KMS-11 (cell line): ENCODE data around the gene PPP1R9A.
A peak's percentile ranks its signal among the peaks of the same experiment; 100 is the strongest.

Experiments used
- H2AFZ ChIP-seq: fragments of 200-600 bp; sonication (generic); 2 replicates; pipeline ENCODE4 v1.6.1; 2016; ENCODE audit warnings: antibody characterized with exemption, mixed run types, low read depth
- H3K27ac ChIP-seq: fragments of 200-600 bp; sonication (generic); 2 replicates; pipeline ENCODE4 v1.6.1; 2016; ENCODE audit warnings: mild to moderate bottlenecking, mixed run types
- H3K27me3 ChIP-seq: fragments of 200-600 bp; sonication (generic); 2 replicates; pipeline ENCODE4 v1.6.1; 2017; ENCODE audit warnings: mild to moderate bottlenecking, low read depth, mixed run types, moderate library complexity; ENCODE audit not compliant: insufficient read depth
- H3K36me3 ChIP-seq: fragments of 200-600 bp; sonication (generic); 2 replicates; pipeline ENCODE4 v1.6.1; 2017; ENCODE audit warnings: mild to moderate bottlenecking, mixed run types; ENCODE audit not compliant: insufficient read depth
- H3K4me1 ChIP-seq: fragments of 200-600 bp; sonication (generic); 2 replicates; pipeline ENCODE4 v1.6.1; 2016; ENCODE audit warnings: mild to moderate bottlenecking, low read depth, mixed run types; ENCODE audit not compliant: poor library complexity, severe bottlenecking
- H3K4me2 ChIP-seq: fragments of 200-600 bp; sonication (generic); 2 replicates; pipeline ENCODE4 v1.7.0; 2016; ENCODE audit warnings: mild to moderate bottlenecking, mixed run types
- H3K4me3 ChIP-seq: fragments of 200-600 bp; sonication (generic); IDR thresholded peaks from 2 replicates; pipeline ENCODE4 v1.6.1; 2017; ENCODE audit warnings: low read depth, low read length, mixed read lengths; ENCODE audit not compliant: insufficient read depth
- H3K79me2 ChIP-seq: fragments of 200-600 bp; sonication (generic); 2 replicates; pipeline ENCODE4 v1.6.1; 2016; ENCODE audit warnings: low read depth, mixed run types; ENCODE audit not compliant: insufficient read depth
- H3K9ac ChIP-seq: fragments of 200-600 bp; sonication (generic); 2 replicates; pipeline ENCODE4 v1.6.1; 2016; ENCODE audit warnings: mild to moderate bottlenecking, mixed run types
- H4K20me1 ChIP-seq: fragments of 200-600 bp; sonication (generic); 2 replicates; pipeline ENCODE4 v1.6.1; 2016; ENCODE audit warnings: mild to moderate bottlenecking, mixed run types; ENCODE audit not compliant: insufficient read depth
- CTCF ChIP-seq: fragments of 200-600 bp; sonication (generic); conservative IDR thresholded peaks from 2 replicates; pipeline ENCODE4 v1.6.1; 2017; ENCODE audit warnings: low read depth, mild to moderate bottlenecking, antibody characterized with exemption, low read length, moderate library complexity, mixed read lengths

Gene PPP1R9A

DNA sequence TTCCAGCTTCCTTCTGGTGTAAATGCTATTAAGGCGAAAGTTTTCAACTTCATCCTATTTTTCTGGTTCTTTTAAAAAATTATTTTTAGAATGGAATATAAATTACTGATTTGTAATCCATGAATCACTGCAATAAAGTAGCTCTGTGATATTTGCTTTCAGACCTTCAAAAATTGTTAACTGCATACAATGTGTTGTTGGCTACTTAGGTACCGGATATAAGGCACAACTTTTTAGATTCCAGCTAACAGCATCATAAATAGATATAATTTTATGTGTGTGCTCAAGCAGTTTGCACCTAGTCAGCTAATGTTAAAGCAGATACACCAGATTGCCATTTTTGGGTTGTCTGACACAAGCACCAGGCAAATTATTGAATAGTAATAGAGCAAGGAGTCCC, 358.2 kb downstream of the PPP1R9A start:
- Histone ChIP-seq H3K36me3 (no peaks in the 10 kb centered on the region), H2AFZ (no peak overlapping the region), H3K4me3 (no peak overlapping the region), H3K27ac (no peak overlapping the region), H3K27me3 (no peaks in the 10 kb centered on the region), H3K9ac (no peak overlapping the region), H4K20me1 (no peaks in the 10 kb centered on the region), H3K4me2 (no peak overlapping the region), H3K4me1 (no peaks in the 10 kb centered on the region), H3K79me2 (no peaks in the 10 kb centered on the region)
- no peak for TF ChIP-seq CTCF

GRCh38 chr7:95267754-95268153, 360.4 kb downstream of the PPP1R9A start:
- Histone ChIP-seq H3K79me2 (no peaks in the 10 kb centered on the region), H3K27me3 (no peaks in the 10 kb centered on the region), H2AFZ (no peak overlapping the region)

DNA sequence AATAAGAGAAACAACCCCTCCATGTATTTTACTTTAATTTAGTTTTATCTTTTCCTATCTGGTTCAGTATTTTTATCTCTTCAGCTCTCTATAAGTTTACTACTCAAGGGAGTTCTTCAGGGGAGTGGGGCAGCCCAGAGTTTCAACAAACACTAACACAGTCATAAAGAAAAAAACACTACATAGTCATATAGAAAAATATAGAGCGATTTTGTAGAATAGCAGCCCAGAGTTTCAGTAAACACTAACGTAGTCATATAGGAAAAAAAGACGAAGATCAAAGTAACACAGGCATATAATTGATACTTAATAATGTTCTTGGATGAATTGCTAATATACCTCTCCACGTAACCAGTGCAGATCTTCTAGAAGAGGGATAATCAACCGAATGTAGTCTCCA, 362.2 kb downstream of the PPP1R9A start:
- Histone ChIP-seq H3K9ac (no peak overlapping the region), H3K4me3 (no peak overlapping the region), H4K20me1 (no peaks in the 10 kb centered on the region), H3K79me2 (no peaks in the 10 kb centered on the region), H3K36me3 (no peaks in the 10 kb centered on the region), H3K27ac (no peak overlapping the region), H3K27me3 (no peaks in the 10 kb centered on the region), H3K4me1 (no peaks in the 10 kb centered on the region), H2AFZ (no peak overlapping the region), H3K4me2 (no peak overlapping the region)
- no peak for TF ChIP-seq CTCF

More at GRCh38 chr7:95267754-95268153, 360.4 kb downstream of the PPP1R9A start:
- Histone ChIP-seq H3K9ac (no peak overlapping the region), H3K4me3 (no peak overlapping the region), H3K36me3 (no peaks in the 10 kb centered on the region), H4K20me1 (no peaks in the 10 kb centered on the region), H3K4me2 (no peak overlapping the region), H3K27ac (no peak overlapping the region), H3K4me1 (no peaks in the 10 kb centered on the region)
- no peak for TF ChIP-seq CTCF

- H4K20me1 ChIP-seq = no peaks in the 10 kb centered on the region
- H3K4me2 ChIP-seq = peak overlapping the region; percentile 45
- TF ChIP-seq CTCF = no peak
- peaks cover 25% of the 10 kb centered on the region for H3K4me1 ChIP-seq
- H3K4me3 ChIP-seq = no peak overlapping the region
- no peaks in the 10 kb centered on the region for H3K79me2 ChIP-seq
- no peak overlapping the region for H3K9ac ChIP-seq
- no peaks in the 10 kb centered on the region for H3K27me3 ChIP-seq
- H3K36me3 ChIP-seq = no peaks in the 10 kb centered on the region
- peak overlapping the region; percentile 24; the same call in 1 of the 2 replicates for H3K27ac ChIP-seq
- H2AFZ ChIP-seq = no peak overlapping the region
Measured at GRCh38 chr7:95276114-95276513, 368.7 kb downstream of the PPP1R9A start.

- Histone ChIP-seq H3K79me2 (no peaks in the 10 kb centered on the region), H3K9ac (no peak overlapping the region), H3K4me2 (no peak overlapping the region), H3K4me1 (peaks cover 25% of the 10 kb centered on the region), H3K36me3 (no peaks in the 10 kb centered on the region), H2AFZ (no peak overlapping the region), H4K20me1 (no peaks in the 10 kb centered on the region), H3K27me3 (no peaks in the 10 kb centered on the region), H3K27ac (no peak overlapping the region), H3K4me3 (no peak overlapping the region)
- no peak for TF ChIP-seq CTCF
Measured at GRCh38 chr7:95279417-95279816, 372.0 kb downstream of the PPP1R9A start.
